Stimulated activated CD8-positive, alpha-beta memory T cell treated with anti-CD3 and anti-CD28 coated beads, Interleukin-7, amount 100 ng/mL, for 4 hours (primary cell): Measurements from ENCODE around the gene TPSD1.
"Not testable (repeated sequence)": the region's sequence is repeated elsewhere in the genome, so short reads cannot be mapped to it uniquely, and the experiment has no call there.

Source experiments
- DNase-seq, 2 donors: peaks; one replicate each; pipeline ENCODE4 v3.0.0-alpha.2; 2020; ENCODE audit warnings: low read depth in 2 of 2

TPSD1 gene

GRCh38 chr16:1220841-1221627, 34.8 kb upstream of the TPSD1 start:
- no peak for DNase-seq

GRCh38 chr16:1221628-1222552, 34.0 kb upstream of the TPSD1 start:
- DNase-seq = no peak

GRCh38 chr16:1222553-1223354, 33.1 kb upstream of the TPSD1 start:
- no peak for DNase-seq

GRCh38 chr16:1223355-1224214, 32.3 kb upstream of the TPSD1 start:
- no peak for DNase-seq

GRCh38 chr16:1224558-1224957, 31.3 kb upstream of the TPSD1 start:
- no peak for DNase-seq

- no peak for DNase-seq
These were observed 30.8 kb upstream of the TPSD1 start, which contains the start of gene TPSG1 for GRCh38 chr16:1225051-1225451. Gene TPSG1 (minus strand): TSS chr16:1225268. CDS start chr16:1225252, 16 bp downstream.

- DNase-seq = not testable (repeated sequence)
These were observed 30.0 kb upstream of the TPSD1 start for GRCh38 chr16:1225728-1226311.

- not testable (repeated sequence) for DNase-seq
These were observed 29.2 kb upstream of the TPSD1 start for GRCh38 chr16:1226692-1227091.

- not testable (repeated sequence) for DNase-seq
These were observed 27.6 kb upstream of the TPSD1 start for GRCh38 chr16:1228227-1228626.

GRCh38 chr16:1229476-1229875, 26.4 kb upstream of the TPSD1 start:
- not testable (repeated sequence) for DNase-seq

GRCh38 chr16:1230084-1230470, 25.8 kb upstream of the TPSD1 start, which contains the start of gene TPSB2:
Gene TPSB2 (minus strand): TSS chr16:1230184. CDS start chr16:1229951, 233 bp downstream.
- DNase-seq = not testable (repeated sequence)

- DNase-seq = not testable (repeated sequence)
These were observed 25.2 kb upstream of the TPSD1 start for GRCh38 chr16:1230471-1231212.

GRCh38 chr16:1231301-1231700, 24.6 kb upstream of the TPSD1 start:
- DNase-seq = not testable (repeated sequence)

GRCh38 chr16:1232049-1232748, 23.7 kb upstream of the TPSD1 start:
- not testable (repeated sequence) for DNase-seq

GRCh38 chr16:1236659-1237058, 19.2 kb upstream of the TPSD1 start:
- not testable (repeated sequence) for DNase-seq

GRCh38 chr16:1237990-1238389, 17.9 kb upstream of the TPSD1 start:
- no peak for DNase-seq

GRCh38 chr16:1238909-1239308, 17.0 kb upstream of the TPSD1 start:
- not testable (repeated sequence) for DNase-seq

- not testable (repeated sequence) for DNase-seq
These were observed 16.3 kb upstream of the TPSD1 start for GRCh38 chr16:1239575-1239974.

- DNase-seq = not testable (repeated sequence)
These were observed 15.4 kb upstream of the TPSD1 start, which contains the start of gene TPSAB1 for GRCh38 chr16:1240436-1240835. Gene TPSAB1 (plus strand): TSS chr16:1240705. CDS start chr16:1240939, 234 bp downstream.
